ENCODE results near the gene ZNF467.

ZNF467 gene

GRCh38 chr7:149716007-149716931 is 57.1 kb downstream of the ZNF467 start:
- no peak for DNase-seq
- no peak overlapping the region for H3K4me3 ChIP-seq (ENCODE audit: low read depth, low read length)

GRCh38 chr7:149715476-149715875 is 57.9 kb downstream of the ZNF467 start:
- TF ChIP-seq CTCF (IDR thresholded peaks at IDR 0.05; ENCODE audit: low read depth, low read length), result no peak
- Histone ChIP-seq H3K27ac (no peak overlapping the region; the same call in 1 of the 2 replicates), H3K27me3 (ENCODE audit: insufficient read depth, low read depth, severe bottlenecking) (no peaks in the 10 kb centered on the region), H3K36me3 (peaks cover 7% of the 10 kb centered on the region), H3K4me3 (ENCODE audit: low read depth, low read length) (peak overlapping the region; percentile 90), H3K9me3 (ENCODE audit: severe bottlenecking) (peaks cover 21% of the 10 kb centered on the region)
- no peak for DNase-seq

More at GRCh38 chr7:149716007-149716931, 57.1 kb downstream of the ZNF467 start:
- peaks cover 12% of the 10 kb centered on the region for H3K36me3 ChIP-seq
- H3K9me3 ChIP-seq (ENCODE audit: severe bottlenecking), result peaks cover 14% of the 10 kb centered on the region
- no peaks in the 10 kb centered on the region for H3K27me3 ChIP-seq (ENCODE audit: insufficient read depth, low read depth, severe bottlenecking)
- H3K27ac ChIP-seq, result no peak overlapping the region
- peak; percentile 30; the same call in 1 of the 2 replicates for TF ChIP-seq CTCF (IDR thresholded peaks at IDR 0.05; ENCODE audit: low read depth, low read length)

- TF ChIP-seq CTCF (IDR thresholded peaks at IDR 0.05; ENCODE audit: low read depth, low read length), result no peak
- Histone ChIP-seq H3K9me3 (ENCODE audit: severe bottlenecking) (peaks cover 25% of the 10 kb centered on the region), H3K36me3 (peaks cover 7% of the 10 kb centered on the region), H3K27ac (peak overlapping the region; percentile 65), H3K27me3 (ENCODE audit: insufficient read depth, low read depth, severe bottlenecking) (no peaks in the 10 kb centered on the region), H3K4me3 (ENCODE audit: low read depth, low read length) (peak overlapping the region; percentile 90)
- no peak for DNase-seq
Measured at GRCh38 chr7:149714910-149715471, 58.4 kb downstream of the ZNF467 start.

All from WERI-Rb-1 (cell line).